Measurements from ENCODE around the gene SYN1.
"Not testable (repeated sequence)": the region's sequence is repeated elsewhere in the genome, so short reads cannot be mapped to it uniquely, and the experiment has no call there.

SYN1 gene

DNA sequence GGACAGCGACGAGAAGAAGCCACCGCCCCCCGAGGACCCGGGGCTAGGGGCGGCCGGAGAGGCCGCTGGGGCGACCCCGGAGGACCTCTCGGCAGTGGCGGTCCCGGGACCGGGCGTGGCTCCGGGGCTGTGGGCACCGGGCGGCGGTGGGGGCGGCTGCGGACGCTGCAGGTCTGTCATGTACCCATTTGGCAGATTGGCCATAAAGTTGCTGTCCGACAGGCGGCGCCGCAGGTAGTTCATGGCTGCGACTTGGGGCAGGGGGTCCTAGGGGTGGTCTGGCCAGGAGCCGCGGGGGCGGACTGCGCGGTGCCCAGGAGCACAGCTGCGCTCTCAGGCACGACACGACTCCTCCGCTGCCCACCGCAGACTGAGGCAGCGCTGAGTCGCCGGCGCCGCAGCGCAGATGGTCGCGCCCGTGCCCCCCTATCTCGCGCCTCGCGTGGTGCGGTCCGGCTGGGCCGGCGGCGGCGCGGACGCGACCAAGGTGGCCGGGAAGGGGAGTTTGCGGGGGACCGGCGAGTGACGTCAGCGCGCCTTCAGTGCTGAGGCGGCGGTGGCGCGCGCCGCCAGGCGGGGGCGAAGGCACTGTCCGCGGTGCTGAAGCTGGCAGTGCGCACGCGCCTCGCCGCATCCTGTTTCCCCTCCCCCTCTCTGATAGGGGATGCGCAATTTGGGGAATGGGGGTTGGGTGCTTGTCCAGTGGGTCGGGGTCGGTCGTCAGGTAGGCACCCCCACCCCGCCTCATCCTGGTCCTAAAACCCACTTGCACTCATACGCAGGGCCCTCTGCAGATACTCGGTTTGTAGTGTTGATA, at the start of gene SYN1:
Gene SYN1 (minus strand): TSS at position 372 of the 817 bp plus-strand sequence. CDS start 129 bp downstream, at position 243.
- peak; percentile 75 for DNase-seq (ENCODE audit: low spot score)

DNA sequence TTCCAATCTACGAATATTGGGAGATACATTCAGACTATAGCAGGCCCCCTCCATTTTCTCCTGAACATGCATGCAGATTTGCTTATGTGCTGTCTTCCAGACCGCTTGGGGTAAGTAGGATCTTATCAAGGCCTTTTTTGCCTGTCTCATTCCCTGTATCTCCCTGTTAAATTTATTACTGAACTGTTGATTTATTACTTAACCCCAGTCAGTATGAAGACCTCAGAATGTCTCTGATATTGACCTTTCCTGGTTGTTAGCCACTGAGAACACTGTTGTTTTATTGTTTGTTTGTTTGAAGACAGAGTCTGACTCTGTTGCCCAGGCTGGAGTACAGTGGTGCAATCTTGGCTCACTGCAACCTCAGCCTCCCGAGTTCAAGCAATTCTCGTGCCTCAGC, 46.1 kb upstream of the SYN1 start:
- DNase-seq (ENCODE audit: low spot score): not testable (repeated sequence)

DNA sequence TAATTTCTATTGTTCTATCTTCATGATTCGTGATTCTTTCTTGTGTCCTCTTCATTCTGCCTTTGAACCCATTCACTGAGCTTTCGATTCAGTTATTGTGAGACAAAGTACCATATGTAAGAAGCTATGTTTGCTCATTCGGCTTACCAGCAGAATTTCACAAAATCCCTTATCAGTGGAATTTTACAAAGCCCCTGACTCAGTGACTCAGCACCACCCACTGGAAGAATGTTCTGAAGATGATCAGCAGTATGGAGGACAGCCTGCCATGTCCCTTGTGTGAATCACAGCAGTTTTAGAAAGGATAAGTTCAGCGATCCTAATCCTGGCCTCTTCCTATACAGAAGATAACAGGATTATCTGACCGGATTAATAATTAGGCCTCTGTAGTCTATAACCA, 45.1 kb upstream of the SYN1 start:
- no peak for DNase-seq (ENCODE audit: low spot score)

DNA sequence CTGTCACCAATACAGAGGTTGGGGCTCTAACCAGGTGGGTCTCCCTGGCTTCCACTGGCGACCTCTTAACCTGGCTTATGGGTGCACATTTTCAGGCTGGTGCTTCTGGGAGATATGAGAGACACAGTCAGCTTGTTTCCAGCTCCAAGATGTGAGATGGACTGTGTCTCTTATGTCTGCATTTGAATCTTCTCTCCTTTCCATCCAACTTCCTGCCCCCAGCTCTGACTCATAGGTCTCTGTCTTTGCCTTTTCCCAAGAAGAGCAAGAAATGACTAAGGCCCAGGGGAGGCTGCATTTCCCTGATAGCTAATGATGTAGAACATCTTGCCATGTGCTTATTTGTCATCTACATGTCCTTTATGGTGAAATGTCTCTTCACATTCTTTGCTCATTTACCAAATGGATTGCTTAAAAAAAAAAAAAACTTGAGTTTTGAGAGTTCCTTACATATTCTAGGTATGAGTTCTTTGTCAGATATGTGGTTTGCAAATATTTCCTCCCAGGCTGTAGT, 42.5 kb upstream of the SYN1 start:
- no peak for DNase-seq (ENCODE audit: low spot score)

DNA sequence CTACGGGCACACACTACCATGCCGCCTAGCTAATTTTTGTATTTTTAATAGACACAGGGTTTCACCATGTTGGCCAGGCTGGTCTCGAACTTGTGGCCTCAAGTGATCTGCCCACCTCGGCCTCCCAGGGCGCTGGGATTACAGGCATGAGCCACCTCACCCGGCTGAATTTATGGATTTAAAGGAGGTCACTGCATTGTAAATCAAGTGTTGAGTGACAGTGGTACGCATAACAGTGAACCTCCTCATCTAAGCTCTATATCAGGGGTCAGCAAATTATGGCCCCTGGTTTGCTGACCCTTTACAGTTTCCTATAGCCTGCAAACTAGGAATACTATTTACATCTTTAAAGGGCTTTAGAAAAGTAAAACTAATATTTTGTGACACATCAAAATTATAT, 41.9 kb upstream of the SYN1 start:
- DNase-seq (ENCODE audit: low spot score): no peak

DNA sequence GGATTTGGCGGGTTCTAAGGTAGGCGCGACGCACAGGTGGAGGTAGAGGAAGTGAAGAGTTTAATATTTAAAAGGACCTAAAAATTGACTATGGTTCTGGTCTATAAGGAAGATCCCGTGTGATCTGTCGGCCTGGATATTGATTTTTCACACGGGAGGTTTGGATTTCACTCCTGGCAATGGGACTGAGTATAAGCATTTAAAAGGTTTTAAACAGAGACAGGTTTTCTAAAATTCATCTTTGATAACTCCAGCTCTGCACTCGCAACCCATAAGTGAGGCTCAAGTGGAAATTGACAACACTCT, 39.7 kb upstream of the SYN1 start:
- no peak for DNase-seq (ENCODE audit: low spot score)

DNA sequence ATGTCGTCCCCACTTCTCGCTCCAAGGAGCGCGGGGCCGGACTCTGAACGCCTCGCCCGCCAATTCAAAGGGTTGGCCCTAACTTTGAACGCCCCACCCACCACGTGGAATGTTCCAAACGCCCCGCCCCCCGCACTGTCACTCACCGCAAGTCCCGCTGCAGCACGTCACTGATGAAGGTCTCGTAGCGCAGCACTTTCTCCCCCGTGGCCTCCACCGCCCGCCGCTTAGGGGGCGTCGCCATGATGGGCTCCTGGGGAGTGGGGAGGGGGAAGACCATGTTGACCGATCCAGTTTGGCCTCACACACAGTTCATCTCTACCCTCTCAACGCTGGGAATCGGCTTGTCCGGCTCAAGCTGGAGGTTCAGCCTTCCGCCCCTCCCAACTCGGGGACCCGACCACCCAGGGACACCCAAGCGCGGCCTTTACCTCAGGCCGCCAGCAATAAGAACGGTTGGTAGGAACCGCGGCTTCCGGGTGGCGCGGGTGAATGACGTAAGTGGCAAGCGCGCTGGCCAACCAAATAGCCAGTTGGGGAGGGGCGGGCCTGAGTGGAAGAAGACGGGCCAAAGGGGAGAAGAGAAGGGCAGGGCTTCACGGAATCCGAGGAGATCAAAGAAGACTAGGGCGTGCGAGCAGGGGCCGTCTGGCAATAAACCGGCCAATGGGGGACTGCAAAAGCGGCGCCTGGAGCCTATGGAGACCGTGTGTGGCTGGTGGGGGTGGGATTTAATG, 39.2 kb upstream of the SYN1 start, which contains the start of gene UXT:
Gene UXT (minus strand): TSS at position 497 of the 737 bp plus-strand sequence. CDS start 253 bp downstream, at position 244.
- DNase-seq (ENCODE audit: low spot score): peak; percentile 88

DNA sequence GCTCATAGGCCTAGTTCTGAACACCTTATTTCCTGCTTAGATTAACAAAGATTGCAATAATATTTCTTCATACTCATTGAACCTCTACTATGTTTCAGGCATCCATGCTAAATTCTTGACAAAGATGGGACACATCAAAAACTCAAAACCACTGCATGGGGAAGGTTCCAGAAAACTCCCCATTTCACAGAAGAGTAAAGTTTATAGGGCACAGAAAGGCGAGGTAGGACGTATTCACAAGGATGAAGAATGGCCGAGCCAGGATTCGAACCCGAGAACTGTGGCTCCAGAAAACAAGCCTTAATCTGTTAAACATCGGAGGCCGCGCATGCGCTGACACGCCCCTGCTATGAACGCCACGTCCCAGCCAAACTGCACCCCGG, 38.6 kb upstream of the SYN1 start:
- DNase-seq (ENCODE audit: low spot score): no peak

DNA sequence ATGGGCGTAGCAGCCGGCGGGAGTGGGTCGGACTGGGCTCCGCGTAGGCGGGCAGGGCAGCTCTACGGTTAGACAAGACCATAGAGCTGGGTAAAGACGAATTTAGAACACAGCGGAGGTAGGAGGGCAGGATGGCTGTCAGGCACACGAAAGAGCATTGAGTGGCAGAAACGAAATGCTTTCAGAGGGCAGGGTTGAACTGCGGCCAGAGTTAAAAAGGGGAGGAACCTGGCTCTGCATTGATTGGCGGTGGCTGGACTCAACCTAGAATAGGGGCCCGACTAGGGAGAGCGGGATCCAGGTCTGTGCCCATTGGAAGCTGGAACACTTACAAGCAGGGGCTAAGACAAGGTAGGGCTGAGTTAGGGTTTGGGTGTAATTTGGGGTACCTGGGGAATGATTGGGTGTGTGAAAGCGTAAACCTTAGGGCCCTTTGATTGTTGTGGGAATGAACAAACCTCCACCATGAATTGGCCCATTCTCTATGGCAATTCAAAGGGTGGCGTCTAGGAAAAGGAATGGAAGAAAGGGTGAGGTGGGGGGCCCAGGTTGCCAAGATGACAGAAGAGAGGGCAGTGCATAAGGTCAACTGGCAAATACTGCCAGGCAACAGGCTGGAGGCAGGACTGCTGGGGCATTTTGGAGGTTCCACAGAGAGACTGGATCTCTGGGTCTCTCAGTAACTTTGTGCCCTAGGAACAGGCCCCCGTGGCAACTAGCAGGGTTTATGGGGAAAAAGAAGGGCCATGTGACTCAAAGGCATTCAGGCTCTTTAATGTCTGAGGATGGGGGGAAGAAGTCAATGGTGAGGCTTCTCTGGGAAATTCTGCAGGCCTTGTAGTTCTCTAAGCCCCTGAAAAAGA, 31.6 kb upstream of the SYN1 start:
- DNase-seq (ENCODE audit: low spot score): no peak

DNA sequence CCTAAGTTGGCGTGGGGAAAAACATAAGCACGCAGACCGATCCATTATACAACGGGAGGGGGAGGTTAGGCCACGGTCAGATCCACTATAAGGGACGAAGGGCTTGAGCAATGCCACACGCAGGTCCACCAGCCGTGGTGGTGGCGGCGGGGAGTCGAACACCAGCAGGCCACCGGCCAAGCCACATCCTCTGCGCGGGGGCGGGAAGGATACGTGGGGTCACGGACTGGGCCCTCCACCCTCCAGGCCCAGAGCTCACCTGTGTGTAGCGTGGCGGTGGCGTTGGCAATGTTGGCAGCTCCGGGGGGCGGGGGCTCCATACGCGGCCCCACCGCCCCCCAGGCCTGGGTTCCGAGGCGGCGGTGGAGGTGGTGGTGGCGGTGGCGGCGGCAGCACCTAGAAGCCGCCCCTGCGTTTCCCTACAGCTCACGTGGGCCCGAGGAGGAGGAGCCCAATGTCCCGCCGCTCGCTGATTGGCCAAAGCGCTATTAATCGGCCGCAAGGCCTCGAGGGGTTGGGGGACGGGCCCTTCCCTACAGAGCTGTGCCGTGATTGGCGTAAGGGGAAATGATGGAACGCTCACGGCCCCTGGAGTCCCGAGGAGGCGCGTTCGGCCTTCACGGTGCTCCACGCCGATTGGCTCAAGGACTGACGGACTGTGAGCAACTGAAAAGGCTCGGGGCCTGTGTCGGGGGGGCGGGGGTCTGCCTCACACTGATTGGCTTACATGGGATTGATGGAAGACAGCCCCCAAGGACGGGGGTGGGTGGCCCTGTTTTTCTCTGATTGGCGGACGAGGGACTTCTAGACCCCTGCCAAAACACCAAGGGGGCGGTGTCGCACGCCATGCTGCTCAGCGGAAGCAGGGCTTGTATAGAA, 30.7 kb upstream of the SYN1 start, which contains the start of gene ELK1:
Gene ELK1 (minus strand): TSS at position 400 of the 879 bp plus-strand sequence. CDS start 9,122 bp downstream, outside the sequence.
- peak; percentile 88 for DNase-seq (ENCODE audit: low spot score)

DNA sequence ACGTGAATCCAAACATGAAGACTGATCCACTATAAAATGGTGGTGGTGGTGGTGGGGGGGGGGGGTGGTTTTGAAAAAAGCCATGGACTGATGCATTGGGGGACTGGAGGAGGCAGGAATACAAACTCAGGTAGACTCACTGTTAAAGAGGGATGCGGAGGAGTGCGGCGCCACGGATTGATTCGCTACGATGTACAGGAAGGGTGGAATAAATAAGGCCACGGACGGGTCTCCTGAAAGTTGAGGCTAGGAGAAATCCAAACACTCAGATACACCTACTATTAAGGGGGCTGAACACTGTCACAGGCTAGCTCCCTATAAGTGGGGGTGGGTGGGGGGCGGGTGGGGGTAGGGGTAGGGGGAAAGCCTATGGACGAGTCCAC, 30.1 kb upstream of the SYN1 start:
- no peak for DNase-seq (ENCODE audit: low spot score)

DNA sequence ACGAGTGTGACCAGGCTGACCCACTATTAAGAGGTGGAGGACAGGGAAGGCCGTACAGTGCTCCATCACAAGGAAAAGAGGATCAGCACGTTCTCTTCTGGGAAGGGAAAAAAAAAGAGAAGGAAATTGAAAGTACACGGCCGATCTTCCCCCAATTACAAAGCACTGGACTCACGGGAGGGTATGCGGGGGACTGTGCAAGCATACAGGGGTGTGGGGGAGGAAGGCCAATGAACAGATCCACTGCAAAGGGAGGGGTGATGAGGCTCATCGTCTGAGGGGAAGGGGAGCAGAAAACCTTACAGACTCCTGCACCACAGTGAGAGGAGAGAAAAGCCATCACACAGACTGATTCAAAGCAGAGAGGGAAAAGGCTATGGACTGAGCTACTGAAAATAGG, 29.6 kb upstream of the SYN1 start:
- no peak for DNase-seq (ENCODE audit: low spot score)

DNA sequence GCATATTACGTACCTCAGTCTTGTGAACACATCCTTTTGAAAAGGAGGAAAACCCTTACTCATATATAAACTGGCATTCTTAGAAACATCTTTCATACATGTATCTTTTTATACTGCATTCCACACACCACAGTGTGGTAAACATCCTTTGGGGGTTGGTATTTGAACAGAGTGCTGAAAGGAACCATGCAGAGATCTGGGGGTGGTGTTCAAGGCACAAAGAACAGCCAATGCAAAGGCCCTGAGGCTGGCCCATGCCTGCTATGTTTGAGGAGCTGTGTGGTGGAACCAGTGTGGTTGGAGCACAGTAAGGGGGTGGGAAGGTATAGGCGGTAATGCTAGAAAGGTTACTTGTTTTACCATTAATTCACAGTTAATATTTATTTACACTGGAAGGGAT, 28.7 kb upstream of the SYN1 start:
- no peak for DNase-seq (ENCODE audit: low spot score)

DNA sequence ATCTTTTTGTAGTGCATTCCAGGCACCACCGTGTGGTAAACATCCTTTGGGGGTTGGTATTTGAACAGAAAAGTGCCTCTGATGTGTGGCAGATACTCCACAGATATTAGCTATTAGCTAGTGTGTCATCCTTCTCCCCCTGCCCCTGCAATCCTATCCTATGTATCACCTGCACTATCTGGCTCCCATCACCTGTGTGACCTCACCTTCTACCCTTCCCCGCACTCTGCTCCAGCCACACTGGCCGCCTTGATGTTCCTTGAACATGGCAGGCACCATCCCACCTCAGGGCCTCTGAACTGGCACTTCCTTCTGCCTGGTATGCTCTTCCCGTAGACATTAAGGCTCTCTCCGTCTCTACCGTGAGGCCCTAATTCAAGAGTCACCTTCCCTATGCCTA, 27.0 kb upstream of the SYN1 start:
- DNase-seq (ENCODE audit: low spot score): no peak

DNA sequence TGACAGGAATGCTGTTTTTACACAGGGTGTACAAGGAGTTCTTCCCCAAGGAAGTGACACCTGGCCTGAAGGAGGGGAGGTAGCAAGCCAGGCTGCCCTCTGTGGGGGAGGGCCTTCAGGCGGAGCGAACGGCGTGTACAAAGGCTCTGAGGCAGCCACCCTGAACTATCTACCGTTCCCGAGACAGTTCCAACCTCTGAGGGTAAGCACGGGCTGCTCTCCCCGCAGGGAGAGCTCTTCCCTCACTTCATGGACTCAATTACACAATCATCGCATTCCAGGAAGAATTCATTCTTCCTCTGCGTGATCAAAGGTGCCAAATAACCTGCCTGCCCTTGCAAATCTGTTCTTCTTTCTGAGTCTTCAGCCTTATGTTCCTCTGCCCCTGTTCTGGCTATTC, 25.9 kb upstream of the SYN1 start:
- no peak for DNase-seq (ENCODE audit: low spot score)

DNA sequence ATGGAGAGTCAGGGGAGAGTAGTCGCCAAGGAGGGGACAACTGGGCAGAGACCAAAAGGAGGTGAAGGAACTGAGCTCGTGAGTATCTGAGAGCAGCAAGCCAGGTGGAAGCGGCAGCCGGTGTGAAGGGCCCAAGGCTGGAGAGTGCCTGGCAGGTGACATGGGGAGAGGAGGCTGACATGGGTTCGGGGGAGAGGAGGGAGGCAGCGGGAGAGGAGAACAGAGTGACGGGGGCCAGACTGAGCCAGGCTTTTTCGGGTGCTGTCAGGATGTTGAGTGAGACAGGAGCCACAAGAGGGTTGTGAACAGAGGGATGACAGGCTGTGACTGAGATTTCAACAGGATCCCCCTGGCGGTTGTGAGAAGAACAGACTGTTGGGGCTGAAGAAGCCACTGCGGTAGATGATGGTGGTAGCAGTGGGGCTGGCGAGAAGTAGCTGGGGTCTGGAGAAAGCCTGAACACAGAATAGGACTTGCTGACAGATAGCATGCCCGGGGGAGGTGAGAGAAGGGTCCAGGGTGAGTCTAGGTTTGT, 25.0 kb upstream of the SYN1 start:
- no peak for DNase-seq (ENCODE audit: low spot score)

DNA sequence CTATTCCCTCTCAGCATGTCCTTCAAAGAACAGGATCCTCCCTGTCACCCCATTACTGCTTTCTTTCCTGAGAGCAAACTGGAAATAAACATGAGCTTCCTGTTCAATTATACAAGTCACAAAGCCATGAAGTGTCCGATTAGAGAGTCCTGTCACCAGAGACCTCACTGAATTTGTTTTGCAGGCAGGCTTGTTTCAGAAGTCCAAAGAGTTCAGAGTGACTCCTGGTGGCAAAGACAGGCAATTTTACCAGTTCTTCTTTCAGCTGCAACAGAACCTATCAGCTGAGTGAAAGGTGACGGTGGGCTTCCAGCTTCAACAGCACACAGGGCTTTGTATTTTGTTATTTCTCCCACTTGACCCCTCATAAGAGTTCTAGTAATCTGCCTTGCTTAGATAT, 24.3 kb upstream of the SYN1 start:
- DNase-seq (ENCODE audit: low spot score): no peak

DNA sequence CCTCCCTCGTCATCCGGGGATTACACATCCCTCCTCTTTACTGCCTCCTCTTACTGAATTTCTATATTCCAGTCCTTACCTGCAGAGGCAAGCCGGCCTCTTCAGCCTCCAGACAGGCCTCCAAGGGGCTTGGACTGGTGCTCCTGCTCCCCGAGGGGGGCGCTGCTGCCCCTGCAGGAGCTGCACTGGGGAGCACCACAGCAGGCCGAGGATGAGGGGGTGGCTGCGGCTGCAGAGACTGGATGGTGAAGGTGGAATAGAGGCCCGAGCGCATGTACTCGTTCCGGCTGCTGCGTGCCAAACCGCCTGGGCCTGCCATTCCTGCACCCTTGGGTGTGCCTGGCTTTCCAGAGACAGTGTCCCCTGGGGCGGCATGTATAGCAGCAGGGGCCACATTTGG, 19.2 kb upstream of the SYN1 start:
- DNase-seq (ENCODE audit: low spot score): no peak

DNA sequence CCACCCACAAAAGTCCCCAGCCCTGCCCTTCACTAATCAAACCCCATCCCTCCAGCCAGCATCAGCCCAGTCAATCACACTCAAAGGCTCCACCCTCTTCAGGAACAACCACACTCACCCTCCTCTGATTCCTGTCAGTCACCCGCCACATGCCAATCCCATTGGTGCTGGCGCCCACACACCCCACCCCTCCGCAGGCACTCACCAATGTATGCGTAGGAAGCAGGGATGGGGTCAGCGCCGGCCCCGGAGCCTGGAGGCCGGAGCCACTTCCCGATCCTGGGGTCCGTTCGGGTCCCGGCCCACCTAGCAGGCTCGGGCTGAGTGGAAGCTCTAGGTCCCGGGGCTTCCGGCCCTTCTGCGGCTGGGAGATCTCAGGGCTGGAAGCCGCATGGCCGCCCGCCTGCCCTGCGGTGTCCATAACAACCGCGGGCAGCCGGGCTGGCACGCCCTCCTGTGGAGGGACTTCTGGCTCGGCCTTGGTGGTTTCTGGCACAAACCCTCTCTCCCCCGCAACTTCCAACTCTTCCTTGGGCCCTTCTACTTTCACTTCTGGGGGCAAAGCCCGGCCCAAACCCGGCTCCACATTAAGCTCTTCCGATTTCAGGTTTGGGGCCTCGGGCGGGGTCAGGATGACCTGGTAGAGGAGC, 18.0 kb upstream of the SYN1 start:
- DNase-seq (ENCODE audit: low spot score): no peak

DNA sequence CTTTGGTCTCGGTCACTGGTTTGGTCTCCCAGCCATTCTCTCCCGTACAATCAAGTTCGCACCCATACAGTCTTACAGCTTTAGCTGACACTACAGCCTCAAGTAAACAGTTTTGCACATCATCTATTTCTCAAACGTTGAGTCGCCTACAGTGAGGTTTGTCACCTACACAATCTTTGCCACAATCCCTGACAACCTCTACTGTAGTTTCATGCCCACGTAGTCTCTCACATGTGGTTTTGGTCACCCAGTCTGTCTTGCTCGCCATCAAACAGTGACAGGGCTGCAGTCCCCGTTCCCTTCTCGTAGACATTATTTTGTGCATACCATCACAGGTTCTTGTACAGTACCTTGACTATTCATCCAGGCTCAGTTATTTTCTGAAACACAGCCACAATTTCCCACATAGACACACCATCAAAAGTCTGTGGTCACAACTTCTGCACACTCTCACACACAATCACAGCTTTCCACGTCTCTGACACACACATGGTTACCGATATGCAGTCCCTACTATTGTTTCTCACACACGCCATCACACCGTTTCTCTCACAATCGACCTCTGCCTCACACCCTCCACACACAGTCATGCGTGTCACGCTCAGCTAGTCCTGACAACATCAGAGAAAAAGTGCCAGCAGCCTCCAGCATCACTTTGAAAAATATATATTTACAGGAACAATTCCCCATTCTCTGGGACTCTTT, 15.4 kb upstream of the SYN1 start:
- DNase-seq (ENCODE audit: low spot score): no peak
